ENCODE results near the gene GP5.

DNA sequence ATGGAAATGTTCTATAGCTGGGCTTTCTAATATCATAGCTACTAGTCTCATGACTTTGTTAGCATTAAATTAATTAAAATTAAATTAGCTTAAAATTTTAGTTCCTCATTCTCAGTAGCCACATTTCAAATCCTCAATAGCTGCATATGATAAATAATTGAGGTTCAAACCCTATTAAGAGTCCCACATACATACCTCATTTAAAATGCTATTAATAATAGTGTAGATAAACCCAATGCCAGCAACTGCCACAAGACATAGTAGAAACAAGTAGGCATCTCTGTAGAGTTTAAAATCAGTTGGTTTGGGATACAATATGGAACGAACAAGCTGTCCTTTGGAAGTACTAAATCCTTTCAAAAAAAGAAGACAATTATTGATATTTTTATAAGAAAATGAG lies 48.6 kb upstream of the GP5 start:
- TF ChIP-seq, protein P1, sequence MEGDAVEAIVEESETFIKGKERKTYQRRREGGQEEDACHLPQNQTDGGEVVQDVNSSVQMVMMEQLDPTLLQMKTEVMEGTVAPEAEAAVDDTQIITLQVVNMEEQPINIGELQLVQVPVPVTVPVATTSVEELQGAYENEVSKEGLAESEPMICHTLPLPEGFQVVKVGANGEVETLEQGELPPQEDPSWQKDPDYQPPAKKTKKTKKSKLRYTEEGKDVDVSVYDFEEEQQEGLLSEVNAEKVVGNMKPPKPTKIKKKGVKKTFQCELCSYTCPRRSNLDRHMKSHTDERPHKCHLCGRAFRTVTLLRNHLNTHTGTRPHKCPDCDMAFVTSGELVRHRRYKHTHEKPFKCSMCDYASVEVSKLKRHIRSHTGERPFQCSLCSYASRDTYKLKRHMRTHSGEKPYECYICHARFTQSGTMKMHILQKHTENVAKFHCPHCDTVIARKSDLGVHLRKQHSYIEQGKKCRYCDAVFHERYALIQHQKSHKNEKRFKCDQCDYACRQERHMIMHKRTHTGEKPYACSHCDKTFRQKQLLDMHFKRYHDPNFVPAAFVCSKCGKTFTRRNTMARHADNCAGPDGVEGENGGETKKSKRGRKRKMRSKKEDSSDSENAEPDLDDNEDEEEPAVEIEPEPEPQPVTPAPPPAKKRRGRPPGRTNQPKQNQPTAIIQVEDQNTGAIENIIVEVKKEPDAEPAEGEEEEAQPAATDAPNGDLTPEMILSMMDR (IDR thresholded peaks at IDR 0.05; ENCODE audit: low read depth, low read length, missing input control), result no peak
- no peak for TF ChIP-seq YY1 (IDR thresholded peaks at IDR 0.05)
- TF ChIP-seq, protein P2, sequence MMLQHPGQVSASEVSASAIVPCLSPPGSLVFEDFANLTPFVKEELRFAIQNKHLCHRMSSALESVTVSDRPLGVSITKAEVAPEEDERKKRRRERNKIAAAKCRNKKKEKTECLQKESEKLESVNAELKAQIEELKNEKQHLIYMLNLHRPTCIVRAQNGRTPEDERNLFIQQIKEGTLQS (IDR thresholded peaks at IDR 0.05), result no peak
- no peak for TF ChIP-seq GABPA (IDR thresholded peaks at IDR 0.05 in 1 of 2, conservative IDR thresholded peaks at IDR 0.05 in 1 of 2)

Data from liver (tissue), 3 donors.